HG03103 (cell line): Measurements from ENCODE around the gene DDAH1.

Source experiments
- ATAC-seq: cut with Tn5 transposase; IDR thresholded peaks from one replicate; pipeline ENCODE4 v1.9.1; 2021; ENCODE audit warnings: low read depth; ENCODE audit not compliant: unreplicated experiment

DDAH1 gene

GRCh38 chr1:85397490-85398032 is 67.4 kb downstream of the DDAH1 start:
- ATAC-seq = no peak

- no peak for ATAC-seq
Observed at GRCh38 chr1:85396194-85396593, 68.8 kb downstream of the DDAH1 start.

- ATAC-seq = no peak
Observed at GRCh38 chr1:85394130-85394529, 70.8 kb downstream of the DDAH1 start.

- no peak for ATAC-seq
Observed at GRCh38 chr1:85393490-85393889, 71.5 kb downstream of the DDAH1 start.

- no peak for ATAC-seq
Observed at GRCh38 chr1:85388416-85388815, 76.5 kb downstream of the DDAH1 start.

GRCh38 chr1:85387781-85388180 is 77.2 kb downstream of the DDAH1 start:
- no peak for ATAC-seq

GRCh38 chr1:85386068-85386722 is 78.8 kb downstream of the DDAH1 start:
- no peak for ATAC-seq

GRCh38 chr1:85379203-85380136 is 85.5 kb downstream of the DDAH1 start:
- ATAC-seq = no peak

GRCh38 chr1:85378534-85378933 is 86.4 kb downstream of the DDAH1 start:
- ATAC-seq = no peak

- no peak for ATAC-seq
Observed at GRCh38 chr1:85376356-85376755, 88.6 kb downstream of the DDAH1 start.

GRCh38 chr1:85375493-85375892 is 89.5 kb downstream of the DDAH1 start:
- ATAC-seq = no peak

- no peak for ATAC-seq
Observed at GRCh38 chr1:85374160-85374559, 90.8 kb downstream of the DDAH1 start.

- ATAC-seq = no peak
Observed at GRCh38 chr1:85373378-85373708, 91.6 kb downstream of the DDAH1 start.

- no peak for ATAC-seq
Observed at GRCh38 chr1:85372683-85373377, 92.1 kb downstream of the DDAH1 start.

- no peak for ATAC-seq
Observed at GRCh38 chr1:85371021-85371420, 93.9 kb downstream of the DDAH1 start.

- ATAC-seq = no peak
Observed at GRCh38 chr1:85368073-85368770, 96.7 kb downstream of the DDAH1 start.

GRCh38 chr1:85366391-85367170 is 98.4 kb downstream of the DDAH1 start:
- ATAC-seq = no peak

- ATAC-seq = no peak
Observed at GRCh38 chr1:85365851-85366250, 99.1 kb downstream of the DDAH1 start.

GRCh38 chr1:85363521-85363920 is 101.4 kb downstream of the DDAH1 start:
- no peak for ATAC-seq

- ATAC-seq = no peak
Observed at GRCh38 chr1:85363092-85363491, 101.9 kb downstream of the DDAH1 start.
